Memory B cell (primary cell): ENCODE results near the gene TPST1.
A peak's percentile ranks its signal among the peaks of the same experiment; 100 is the strongest.
"Not testable (repeated sequence)": the region's sequence is repeated elsewhere in the genome, so short reads cannot be mapped to it uniquely, and the experiment has no call there.

Experiments
- ATAC-seq: fragments of 150-1000 bp; cut with Tn5 transposase; 2 replicates; pipeline ENCODE4 v1.10.0; 2021; ENCODE audit warnings: low read depth, mild to moderate bottlenecking, moderate library complexity
- DNase-seq, 2 donors: peaks; one replicate each; pipeline ENCODE4 v3.0.0; 2022; ENCODE audit warnings: low spot score in 2 of 2
- H3K27ac Mint-ChIP-seq: one replicate; pipeline ENCODE4 v1.8.0; 2022; ENCODE audit warnings: mild to moderate bottlenecking, moderate library complexity, mixed read lengths
- H3K27me3 Mint-ChIP-seq: one replicate; pipeline ENCODE4 v1.8.0; 2022; ENCODE audit warnings: mixed read lengths
- H3K36me3 Mint-ChIP-seq: one replicate; pipeline ENCODE4 v1.8.0; 2022; ENCODE audit warnings: mild to moderate bottlenecking, mixed read lengths
- H3K4me1 Mint-ChIP-seq: one replicate; pipeline ENCODE4 v1.8.0; 2022; ENCODE audit warnings: mixed read lengths
- H3K4me3 Mint-ChIP-seq: one replicate; pipeline ENCODE4 v1.8.0; 2022; ENCODE audit warnings: mild to moderate bottlenecking, moderate library complexity, mixed read lengths
- H3K9me3 Mint-ChIP-seq: one replicate; pipeline ENCODE4 v1.8.0; 2022; ENCODE audit warnings: mixed read lengths

TPST1 gene

DNA sequence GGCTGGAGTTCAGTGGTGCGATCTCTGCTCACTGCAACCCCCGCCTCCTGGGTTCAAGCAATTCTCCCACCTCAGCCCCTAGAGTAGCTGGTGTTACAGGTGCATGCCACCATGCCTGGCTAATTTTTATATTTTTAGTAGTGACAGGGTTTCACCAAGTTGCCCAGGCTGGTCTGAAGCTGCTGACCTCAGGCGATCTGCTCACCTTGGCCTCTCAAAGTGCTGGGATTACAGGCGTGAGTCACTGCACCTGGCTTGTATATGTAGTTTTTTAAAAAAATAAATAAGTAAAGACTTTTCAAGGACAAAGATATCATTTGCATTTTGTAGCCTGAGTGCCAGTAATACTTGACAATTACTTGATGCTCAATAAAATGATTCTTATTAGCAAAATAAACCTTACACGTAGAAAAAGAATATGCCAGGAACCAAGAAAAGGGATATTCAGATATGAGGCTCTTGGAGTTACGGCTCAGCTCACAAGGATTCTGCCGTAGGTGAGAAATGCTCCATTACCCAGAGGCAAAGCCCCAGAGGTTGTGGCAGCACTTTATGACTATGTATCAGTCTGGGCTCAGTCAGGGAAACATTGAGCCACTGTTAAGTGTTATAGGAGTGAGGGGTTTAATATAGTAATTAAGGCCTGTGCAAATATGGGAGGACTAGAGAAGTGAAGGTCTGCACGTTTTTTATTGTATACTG lies 98.5 kb downstream of the TPST1 start:
- Mint-ChIP-seq H3K4me3 (no peak overlapping the region), H3K4me1 (peaks cover 2% of the 10 kb centered on the region), H3K9me3 (peaks cover 7% of the 10 kb centered on the region), H3K36me3 (peaks cover 7% of the 10 kb centered on the region), H3K27ac (no peak overlapping the region), H3K27me3 (peaks cover 2% of the 10 kb centered on the region)
- no peak for DNase-seq
- no peak for ATAC-seq

DNA sequence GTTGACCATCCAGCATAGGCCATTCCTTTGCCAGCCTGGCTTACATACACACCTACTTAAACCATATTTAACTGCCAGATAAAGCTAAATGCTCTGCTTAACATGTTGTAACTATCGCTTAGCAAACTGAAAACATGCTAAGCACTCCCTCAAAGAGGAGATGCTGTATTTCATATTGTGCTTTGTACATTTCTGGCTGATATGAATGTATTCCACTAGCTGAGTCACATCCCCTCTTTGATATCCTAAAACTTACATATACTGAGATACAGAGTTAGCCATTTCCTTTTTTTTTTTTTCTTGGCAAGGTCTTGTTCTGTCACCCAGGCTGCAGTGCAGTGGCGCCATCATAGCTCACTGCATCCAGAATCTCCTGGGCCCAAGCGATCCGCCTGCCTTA lies 99.4 kb downstream of the TPST1 start:
- peaks cover 2% of the 10 kb centered on the region for H3K27me3 Mint-ChIP-seq
- no peak overlapping the region for H3K4me3 Mint-ChIP-seq
- no peak overlapping the region for H3K27ac Mint-ChIP-seq
- peaks cover 4% of the 10 kb centered on the region for H3K36me3 Mint-ChIP-seq
- H3K4me1 Mint-ChIP-seq = peaks cover 2% of the 10 kb centered on the region
- no peak for DNase-seq
- H3K9me3 Mint-ChIP-seq = peaks cover 4% of the 10 kb centered on the region
- no peak for ATAC-seq

DNA sequence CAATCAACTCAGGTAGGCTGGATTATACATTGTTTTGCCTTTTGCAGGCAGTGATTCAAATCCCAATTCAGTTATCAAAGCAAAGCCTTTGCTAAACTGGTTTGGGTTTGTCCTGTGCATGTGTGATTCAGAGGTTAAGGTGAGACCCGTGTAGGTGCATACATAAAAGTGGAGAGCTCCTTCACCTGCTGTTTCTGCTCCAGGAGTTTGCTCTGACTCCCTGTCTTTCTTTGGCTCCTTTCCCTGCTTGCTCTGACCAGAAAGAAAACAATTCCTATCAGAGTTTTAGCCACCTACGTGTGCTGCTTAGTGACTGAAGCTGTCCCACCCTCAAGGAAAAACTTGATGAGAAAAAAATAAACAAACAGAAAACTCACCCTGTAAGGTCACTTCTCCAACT lies 101.1 kb downstream of the TPST1 start:
- H3K36me3 Mint-ChIP-seq = no peaks in the 10 kb centered on the region
- H3K4me3 Mint-ChIP-seq = no peak overlapping the region
- peaks cover 2% of the 10 kb centered on the region for H3K4me1 Mint-ChIP-seq
- H3K27ac Mint-ChIP-seq = no peak overlapping the region
- no peaks in the 10 kb centered on the region for H3K9me3 Mint-ChIP-seq
- peaks cover 2% of the 10 kb centered on the region for H3K27me3 Mint-ChIP-seq
- ATAC-seq (no peak), DNase-seq (no peak)

DNA sequence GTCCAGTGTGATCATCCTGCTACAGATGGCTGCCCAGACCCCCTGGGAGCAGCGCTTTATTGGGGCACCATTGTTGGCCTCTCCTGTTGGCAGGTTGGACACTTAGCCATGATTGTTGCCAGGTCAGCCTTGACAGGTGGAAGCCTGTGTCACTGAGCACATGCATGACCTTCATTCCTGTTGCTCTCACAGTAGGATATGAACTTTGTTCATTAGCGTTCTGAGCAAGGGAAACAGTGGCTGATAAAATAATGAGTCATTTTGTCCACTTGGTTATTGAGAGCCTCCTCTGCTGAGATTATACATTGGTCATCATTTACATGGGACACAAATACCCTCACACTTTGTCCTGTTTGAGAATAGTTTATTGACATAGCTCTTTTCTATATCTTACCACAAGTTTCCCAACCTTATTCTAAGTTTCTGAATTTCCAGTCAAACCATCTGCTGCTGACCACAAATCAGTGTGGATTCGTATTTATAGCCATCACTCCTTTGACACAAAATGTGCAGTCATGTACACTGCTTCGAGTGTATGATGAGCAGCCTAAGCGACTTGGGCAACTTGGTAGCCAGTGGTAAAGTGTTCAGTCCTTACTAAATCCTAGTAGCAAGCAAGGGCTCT lies 102.6 kb downstream of the TPST1 start:
- peaks cover 2% of the 10 kb centered on the region for H3K27me3 Mint-ChIP-seq
- DNase-seq = no peak
- H3K27ac Mint-ChIP-seq = no peak overlapping the region
- peaks cover 2% of the 10 kb centered on the region for H3K4me1 Mint-ChIP-seq
- no peak overlapping the region for H3K4me3 Mint-ChIP-seq
- H3K36me3 Mint-ChIP-seq = no peaks in the 10 kb centered on the region
- no peak for ATAC-seq
- H3K9me3 Mint-ChIP-seq = no peaks in the 10 kb centered on the region

DNA sequence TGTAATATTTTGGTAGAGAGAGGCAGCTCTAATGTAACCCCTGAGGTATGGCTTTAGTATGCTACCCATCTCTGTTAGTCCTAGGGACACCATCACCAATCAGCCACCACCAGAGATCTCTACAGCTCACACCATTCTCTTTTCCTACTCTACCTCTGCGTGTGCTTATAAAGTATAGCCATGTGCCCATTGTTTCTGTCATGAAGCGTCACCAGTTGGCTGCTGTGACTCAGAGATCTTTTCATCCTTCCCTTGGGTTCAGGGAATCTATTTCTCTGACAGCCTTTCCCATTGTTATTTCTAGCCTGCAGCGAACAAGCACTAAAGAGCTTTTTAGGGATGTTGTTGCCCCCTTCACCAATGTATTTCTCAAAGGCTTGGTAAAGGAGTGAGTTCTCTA lies 103.3 kb downstream of the TPST1 start:
- no peaks in the 10 kb centered on the region for H3K9me3 Mint-ChIP-seq
- H3K4me1 Mint-ChIP-seq = no peaks in the 10 kb centered on the region
- no peaks in the 10 kb centered on the region for H3K27me3 Mint-ChIP-seq
- ATAC-seq (no peak), DNase-seq (no peak)
- H3K27ac Mint-ChIP-seq = no peak overlapping the region
- no peak overlapping the region for H3K4me3 Mint-ChIP-seq
- no peaks in the 10 kb centered on the region for H3K36me3 Mint-ChIP-seq

DNA sequence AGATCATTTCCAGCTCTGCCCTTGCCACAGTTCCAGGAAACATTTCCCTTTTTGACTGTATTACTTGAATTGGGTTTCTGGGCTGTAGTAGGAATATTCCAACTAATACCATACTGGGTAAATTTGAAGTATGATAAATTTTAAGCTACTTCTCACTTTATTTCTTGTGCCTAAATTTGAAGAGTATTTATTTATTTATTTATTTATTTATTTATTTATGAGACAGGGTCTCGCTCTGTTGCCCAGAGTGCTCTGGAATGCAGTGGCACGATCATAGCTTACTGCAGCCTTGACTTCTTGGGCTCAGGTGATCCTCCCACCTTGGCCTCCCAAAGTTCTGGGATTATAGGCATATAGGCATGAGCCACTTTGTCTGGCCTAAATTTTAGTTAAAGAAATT lies 105.5 kb downstream of the TPST1 start:
- H3K27me3 Mint-ChIP-seq = no peaks in the 10 kb centered on the region
- ATAC-seq (no peak), DNase-seq (no peak)
- no peak overlapping the region for H3K27ac Mint-ChIP-seq
- peaks cover 2% of the 10 kb centered on the region for H3K4me1 Mint-ChIP-seq
- H3K36me3 Mint-ChIP-seq = no peaks in the 10 kb centered on the region
- H3K9me3 Mint-ChIP-seq = no peaks in the 10 kb centered on the region
- H3K4me3 Mint-ChIP-seq = no peak overlapping the region

DNA sequence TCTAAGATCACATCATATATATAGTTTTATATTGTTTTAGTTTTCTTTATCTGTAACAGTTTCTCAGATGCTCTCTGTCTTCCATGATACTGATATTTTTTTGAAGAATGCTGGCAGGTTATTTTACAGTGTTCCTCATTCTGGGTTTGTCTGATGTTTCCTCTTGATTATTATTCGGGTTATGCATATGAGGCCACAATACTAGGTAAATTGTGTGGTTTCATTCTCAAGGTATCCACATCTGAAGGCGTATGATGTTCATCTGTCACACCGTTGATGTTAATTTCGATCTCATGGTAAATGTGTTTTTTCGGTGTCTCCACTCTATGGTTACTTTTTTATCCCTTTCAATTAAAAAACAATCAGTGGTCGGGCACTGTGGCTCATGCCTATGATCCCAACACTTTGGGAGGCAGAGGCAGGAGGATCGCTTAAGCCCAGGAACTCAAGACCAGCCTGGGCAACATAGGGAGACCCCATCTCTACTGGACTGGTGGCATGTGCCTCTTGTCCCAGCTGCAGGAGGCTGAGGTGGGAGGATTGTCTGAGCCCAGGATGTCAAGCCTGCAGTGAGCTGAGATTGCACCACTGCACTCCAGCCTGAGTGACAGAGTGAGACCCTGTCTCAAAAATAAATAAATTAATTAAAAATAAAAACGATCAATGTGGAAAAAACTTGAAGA lies 108.9 kb downstream of the TPST1 start:
- H3K4me1 Mint-ChIP-seq = peaks cover 2% of the 10 kb centered on the region
- DNase-seq (no peak), ATAC-seq (no peak)
- no peaks in the 10 kb centered on the region for H3K27me3 Mint-ChIP-seq
- H3K9me3 Mint-ChIP-seq = peaks cover under 1% of the 10 kb centered on the region
- no peak overlapping the region for H3K4me3 Mint-ChIP-seq
- peak overlapping the region; percentile 26 for H3K27ac Mint-ChIP-seq
- H3K36me3 Mint-ChIP-seq = no peaks in the 10 kb centered on the region

DNA sequence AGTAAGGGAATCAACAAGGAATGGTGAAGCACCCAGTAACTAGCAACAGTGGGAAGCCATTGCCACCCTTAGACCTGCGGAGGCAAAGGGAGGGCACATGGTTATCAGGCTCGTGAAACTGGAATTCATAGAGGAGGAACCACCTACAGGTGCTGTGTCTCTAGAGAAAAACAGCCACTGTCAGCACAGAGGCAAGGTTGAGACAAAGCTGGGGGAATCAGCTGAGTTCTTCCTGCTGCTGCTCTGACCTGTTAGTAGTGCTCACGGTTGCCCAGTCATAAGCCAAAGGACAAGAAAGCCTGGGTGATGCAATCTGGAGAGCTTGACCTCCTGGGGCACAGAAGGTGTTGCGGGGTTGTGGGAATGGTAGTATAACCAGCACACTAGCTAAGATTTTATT lies 110.1 kb downstream of the TPST1 start:
- H3K36me3 Mint-ChIP-seq = no peaks in the 10 kb centered on the region
- H3K27ac Mint-ChIP-seq = no peak overlapping the region

DNA sequence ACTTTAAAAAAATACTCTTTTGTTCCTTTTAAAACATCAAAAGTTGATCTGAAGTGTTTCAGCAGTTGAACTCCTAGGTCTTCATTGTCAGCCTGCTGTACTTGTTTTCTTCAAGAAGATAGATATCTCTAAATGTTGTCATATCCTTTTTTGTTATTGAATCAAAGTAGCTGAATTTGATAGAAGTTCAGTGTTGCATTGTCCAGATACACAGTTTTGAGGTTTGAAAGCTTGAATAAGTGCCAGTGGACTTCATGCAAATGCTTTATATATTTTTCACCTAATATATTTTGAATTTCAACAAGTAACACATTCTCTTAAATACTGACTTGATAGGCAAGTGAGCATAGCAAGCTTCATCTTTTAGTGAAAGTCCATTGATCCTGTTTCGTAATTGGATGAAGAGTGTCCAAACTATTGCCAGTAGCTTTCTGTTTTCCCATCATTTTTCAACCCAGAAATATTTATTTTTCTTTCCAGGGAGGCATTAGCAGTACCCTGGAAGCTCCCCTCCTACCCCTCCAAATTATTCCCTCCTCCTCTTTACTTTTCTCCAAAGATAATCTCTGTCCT lies 114.4 kb downstream of the TPST1 start:
- Mint-ChIP-seq H3K9me3 (peaks cover 17% of the 10 kb centered on the region), H3K27ac (no peak overlapping the region), H3K4me3 (no peak overlapping the region), H3K36me3 (peaks cover 11% of the 10 kb centered on the region), H3K4me1 (no peaks in the 10 kb centered on the region), H3K27me3 (no peaks in the 10 kb centered on the region)
- no peak for DNase-seq
- no peak for ATAC-seq

More for the DNA sequence above, 110.1 kb downstream of the TPST1 start:
- H3K4me1 Mint-ChIP-seq = peaks cover 2% of the 10 kb centered on the region
- no peak for DNase-seq
- no peak for ATAC-seq
- peaks cover 5% of the 10 kb centered on the region for H3K9me3 Mint-ChIP-seq
- H3K4me3 Mint-ChIP-seq = no peak overlapping the region
- H3K27me3 Mint-ChIP-seq = no peaks in the 10 kb centered on the region

DNA sequence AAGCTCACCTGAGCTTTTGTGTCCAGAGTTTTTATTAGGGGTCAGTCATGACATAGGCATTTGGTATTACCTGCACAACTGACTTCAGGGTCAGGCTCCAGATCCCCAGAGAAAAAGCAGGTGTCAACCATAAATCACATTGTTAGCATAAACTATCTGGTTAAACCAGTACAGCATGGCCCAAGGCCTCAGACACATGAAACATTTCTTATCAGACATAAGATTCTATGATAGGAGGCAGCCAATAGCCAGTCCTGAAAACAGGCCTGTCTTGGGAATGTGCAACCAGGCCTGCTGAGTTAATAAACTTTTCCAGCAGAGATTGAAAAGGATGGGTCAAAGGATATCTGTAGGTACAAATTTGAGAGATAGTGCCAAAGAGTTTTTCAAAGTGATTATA lies 116.1 kb downstream of the TPST1 start:
- no peak overlapping the region for H3K27ac Mint-ChIP-seq
- peaks cover 11% of the 10 kb centered on the region for H3K36me3 Mint-ChIP-seq
- ATAC-seq = no peak

DNA sequence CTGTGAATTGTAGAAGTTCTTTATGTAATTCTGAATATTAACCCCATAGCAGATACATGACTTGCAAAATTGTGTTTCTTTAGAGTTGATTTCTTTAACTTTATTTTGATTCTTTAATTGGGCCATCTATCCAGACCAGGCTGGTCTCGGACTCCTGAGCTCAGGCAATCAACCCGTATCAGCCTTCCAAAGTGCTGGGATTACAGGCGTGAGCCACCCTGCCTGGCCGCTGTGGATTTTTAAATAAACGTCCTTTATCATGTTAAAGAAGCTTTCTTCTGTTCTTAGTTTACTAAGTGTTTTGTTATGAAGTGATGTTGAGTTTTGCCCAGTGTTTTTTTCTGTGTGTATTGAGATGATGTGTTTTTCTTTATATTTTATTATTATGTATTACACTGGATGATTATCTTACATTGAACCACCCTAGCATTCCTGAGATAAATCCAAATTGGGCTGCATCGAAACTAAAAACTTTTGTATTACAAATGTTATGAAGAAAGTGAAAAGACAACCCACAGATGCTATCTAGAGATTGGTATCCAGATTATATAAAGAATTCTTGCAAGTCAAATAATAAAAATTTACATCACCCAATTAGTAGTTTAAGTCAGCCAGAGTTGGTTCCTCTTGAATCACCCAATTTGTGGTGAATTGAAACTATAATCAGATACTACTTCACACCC lies 118.1 kb downstream of the TPST1 start:
- peaks cover 11% of the 10 kb centered on the region for H3K36me3 Mint-ChIP-seq
- ATAC-seq = no peak
- H3K27me3 Mint-ChIP-seq = no peaks in the 10 kb centered on the region
- H3K27ac Mint-ChIP-seq = no peak overlapping the region
- H3K4me3 Mint-ChIP-seq = no peak overlapping the region
- H3K4me1 Mint-ChIP-seq = no peaks in the 10 kb centered on the region
- DNase-seq = no peak
- H3K9me3 Mint-ChIP-seq = peaks cover 17% of the 10 kb centered on the region

More for the DNA sequence above, 116.1 kb downstream of the TPST1 start:
- no peak for DNase-seq
- no peaks in the 10 kb centered on the region for H3K4me1 Mint-ChIP-seq
- H3K27me3 Mint-ChIP-seq = no peaks in the 10 kb centered on the region
- H3K9me3 Mint-ChIP-seq = peaks cover 17% of the 10 kb centered on the region
- H3K4me3 Mint-ChIP-seq = no peak overlapping the region

DNA sequence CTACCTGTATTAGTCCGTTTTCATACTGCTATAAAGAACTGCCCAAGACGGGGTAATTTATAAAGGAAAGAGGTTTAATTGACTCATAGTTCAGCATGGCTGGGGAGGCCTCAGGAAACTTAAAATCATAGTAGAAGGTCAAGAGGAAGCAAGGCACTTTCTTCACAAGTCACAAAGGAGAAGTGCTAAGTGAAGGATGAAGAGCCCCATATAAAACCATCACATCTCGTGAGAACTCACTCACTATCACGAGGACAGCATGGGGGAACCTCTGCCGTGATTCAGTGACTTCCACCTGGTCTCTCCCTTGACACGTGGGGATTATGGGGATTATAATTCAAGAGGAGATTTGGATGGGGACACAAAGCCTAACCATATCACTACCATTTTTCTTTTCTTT lies 119.9 kb downstream of the TPST1 start:
- H3K9me3 Mint-ChIP-seq = peaks cover 12% of the 10 kb centered on the region
- peaks cover 11% of the 10 kb centered on the region for H3K36me3 Mint-ChIP-seq
- DNase-seq, H3K4me3 Mint-ChIP-seq, H3K27me3 Mint-ChIP-seq, H3K27ac Mint-ChIP-seq, H3K4me1 Mint-ChIP-seq, ATAC-seq: not testable (repeated sequence)

DNA sequence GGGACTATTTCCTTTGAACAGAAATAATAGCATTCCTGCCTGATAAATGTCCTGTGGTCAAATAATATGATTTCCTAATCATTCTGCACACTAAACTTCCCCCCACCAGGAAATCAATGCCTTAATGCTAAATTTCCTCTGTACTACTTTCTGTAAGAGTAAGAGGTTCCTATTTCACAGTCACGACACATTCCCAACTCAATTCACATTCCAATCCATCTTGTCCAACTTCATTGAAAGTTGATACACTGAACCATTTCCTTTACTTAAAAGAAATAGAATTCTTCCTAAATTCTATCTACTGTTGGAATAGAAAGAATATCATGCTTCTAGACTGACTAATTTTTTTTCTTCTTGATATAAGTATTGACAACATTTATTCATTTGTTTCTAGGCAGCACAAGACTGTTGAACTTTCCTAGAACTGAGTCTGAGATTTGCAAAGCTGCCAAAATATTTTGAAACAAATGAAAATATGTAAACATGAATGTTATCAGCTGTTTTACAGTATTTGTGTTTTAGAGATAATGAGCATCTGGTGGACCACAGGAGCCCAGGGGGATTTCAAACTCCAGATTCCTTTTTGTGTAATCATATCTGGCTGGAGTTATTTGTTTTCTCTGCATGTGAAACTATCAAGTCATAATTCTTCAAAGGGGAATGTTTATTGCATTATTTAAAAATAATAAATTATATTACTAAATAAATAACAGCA lies 121.5 kb downstream of the TPST1 start:
- ATAC-seq (no peak), DNase-seq (no peak)
- H3K9me3 Mint-ChIP-seq = peaks cover 6% of the 10 kb centered on the region
- H3K27ac Mint-ChIP-seq = no peak overlapping the region
- no peaks in the 10 kb centered on the region for H3K27me3 Mint-ChIP-seq
- H3K4me1 Mint-ChIP-seq = no peaks in the 10 kb centered on the region
- no peak overlapping the region for H3K4me3 Mint-ChIP-seq
- H3K36me3 Mint-ChIP-seq = peaks cover 15% of the 10 kb centered on the region
